Keratinocyte (primary cell): ENCODE results near the gene CASP9.
"Not testable (repeated sequence)": the region's sequence is repeated elsewhere in the genome, so short reads cannot be mapped to it uniquely, and the experiment has no call there.

Experiments used
- EZH2 ChIP-seq: IDR thresholded peaks from one replicate; pipeline ENCODE4 v1.6.1; 2012; ENCODE audit warnings: inconsistent platforms, mild to moderate bottlenecking, low read length, moderate library complexity
- TF ChIP-seq, protein P1 (sequence below), 3 experiments: IDR thresholded peaks in 1 of 3; conservative IDR thresholded peaks in 1 of 3; optimal IDR thresholded peaks in 1 of 3; 2 replicates in 2 of 3; 3 replicates in 1 of 3; pipeline versions ENCODE3 to v1.5.1; 2011; ENCODE audit warnings: low read length in 3 of 3, mild to moderate bottlenecking in 3 of 3, moderate library complexity in 2 of 3, control low read depth in 1 of 3, inconsistent platforms in 1 of 3; ENCODE audit not compliant: insufficient read depth in 2 of 3; ENCODE audit errors: extremely low read depth in 1 of 3

DNA sequence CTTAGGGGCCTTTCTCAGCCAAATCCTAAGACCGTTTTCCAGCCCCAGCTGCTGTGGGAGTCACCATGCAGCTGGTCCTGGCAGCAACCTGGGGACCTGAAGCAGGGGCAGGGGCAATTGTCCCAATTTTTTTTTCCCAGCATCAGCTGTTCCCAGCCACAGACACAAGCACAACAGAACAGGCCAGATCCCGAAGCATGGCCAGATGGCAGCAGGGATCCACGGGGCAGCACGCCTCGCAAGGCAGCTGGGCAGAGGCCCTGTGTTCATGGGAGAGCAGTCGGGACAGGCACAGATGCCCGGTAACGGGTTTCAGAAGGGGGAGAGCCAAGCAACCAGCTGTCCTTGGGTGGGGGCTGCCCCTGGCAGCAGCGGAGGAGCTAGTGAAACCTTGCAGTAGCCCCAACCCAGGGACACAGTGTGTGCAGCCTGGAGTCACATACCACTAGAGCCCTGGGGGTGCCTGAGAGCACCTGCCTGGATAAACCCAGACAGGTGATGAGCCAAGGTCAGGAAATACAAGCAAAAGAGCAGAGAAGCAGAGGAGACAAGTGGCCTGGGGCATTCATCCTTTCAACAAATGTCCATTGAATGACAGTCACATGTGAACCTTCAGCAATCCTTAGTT lies 54.1 kb downstream of the CASP9 start:
- TF ChIP-seq, protein P1, sequence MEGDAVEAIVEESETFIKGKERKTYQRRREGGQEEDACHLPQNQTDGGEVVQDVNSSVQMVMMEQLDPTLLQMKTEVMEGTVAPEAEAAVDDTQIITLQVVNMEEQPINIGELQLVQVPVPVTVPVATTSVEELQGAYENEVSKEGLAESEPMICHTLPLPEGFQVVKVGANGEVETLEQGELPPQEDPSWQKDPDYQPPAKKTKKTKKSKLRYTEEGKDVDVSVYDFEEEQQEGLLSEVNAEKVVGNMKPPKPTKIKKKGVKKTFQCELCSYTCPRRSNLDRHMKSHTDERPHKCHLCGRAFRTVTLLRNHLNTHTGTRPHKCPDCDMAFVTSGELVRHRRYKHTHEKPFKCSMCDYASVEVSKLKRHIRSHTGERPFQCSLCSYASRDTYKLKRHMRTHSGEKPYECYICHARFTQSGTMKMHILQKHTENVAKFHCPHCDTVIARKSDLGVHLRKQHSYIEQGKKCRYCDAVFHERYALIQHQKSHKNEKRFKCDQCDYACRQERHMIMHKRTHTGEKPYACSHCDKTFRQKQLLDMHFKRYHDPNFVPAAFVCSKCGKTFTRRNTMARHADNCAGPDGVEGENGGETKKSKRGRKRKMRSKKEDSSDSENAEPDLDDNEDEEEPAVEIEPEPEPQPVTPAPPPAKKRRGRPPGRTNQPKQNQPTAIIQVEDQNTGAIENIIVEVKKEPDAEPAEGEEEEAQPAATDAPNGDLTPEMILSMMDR (optimal IDR thresholded peaks at IDR 0.05 in 1 of 3, IDR thresholded peaks at IDR 0.05 in 1 of 3, conservative IDR thresholded peaks at IDR 0.05 in 1 of 3; ENCODE audit: extremely low read depth in 1 of 3, insufficient read depth in 2 of 3, low read length in 3 of 3): not testable (repeated sequence)
- not testable (repeated sequence) for TF ChIP-seq EZH2
